K562 (cell line): ENCODE data around the gene OOSP3. TPM values are rescaled to one million over a fixed set of nuclear protein-coding genes. Genes with fewer than 3 reads are reported as not detected.

Experiments used
- ATAC-seq: fragments of 200-7000 bp; cut with Tn5 transposase; 3 replicates; pipeline ENCODE4 v1.9.1; 2020; ENCODE audit warnings: moderate library complexity
- BruUV-seq: library from RNA; stranded (reverse); fragments of 400-500 nt; replicated peaks from 2 replicates; lab custom pipeline; 2021; lab: Mats Ljungman, UMichigan
- CTCF ChIA-PET: fragments of 300-600 bp; formaldehyde crosslinking; extraction: SDS; loops from one replicate; lab custom pipeline; 2021; ENCODE audit warnings: low intra/inter-chr PET ratio; lab: Yijun Ruan, JAX
- POLR2A ChIA-PET: fragments of 300-600, 350-650 bp; sonication (Branson Sonifier 250); formaldehyde crosslinking; extraction: SDS; loops from one replicate; lab custom pipeline; 2021; ENCODE audit warnings: antibody characterized with exemption, inconsistent platforms; lab: Yijun Ruan, JAX
- DNase-seq, 4 experiments: peaks; one replicate each; pipeline versions ENCODE4 v3.0.0 to v3.0.0-alpha.2; 2011 to 2018; ENCODE audit warnings: low spot score in 3 of 4, mixed read lengths in 3 of 4; ENCODE audit errors: extremely low read depth in 1 of 4
- FAIRE-seq: peaks from 2 replicates; lab custom pipeline; 2011; peaks lifted over from hg19 to GRCh38; lab: Jason Lieb, UNC
- H2AFZ ChIP-seq: 2 replicates; pipeline ENCODE4 v1.6.0; 2011; ENCODE audit warnings: low read depth, low read length, control low read depth, inconsistent platforms
- H3K27ac ChIP-seq: fragments of 200-600 bp; 3 replicates; pipeline ENCODE4 v1.8.0; 2011; ENCODE audit warnings: low read depth, mild to moderate bottlenecking, control low read depth, inconsistent platforms, low read length, moderate library complexity, mixed read lengths; ENCODE audit errors: extremely low read depth
- H3K27me3 ChIP-seq, 2 experiments: fragments of 300-600 bp in 1 of 2; 2 replicates in 1 of 2; 3 replicates in 1 of 2; pipeline versions ENCODE4 v1.6.0 to v1.8.0; 2011; ENCODE audit warnings: inconsistent platforms in 2 of 2, low read length in 2 of 2, mild to moderate bottlenecking in 1 of 2, mixed read lengths in 1 of 2, moderate library complexity in 1 of 2; ENCODE audit not compliant: control insufficient read depth in 2 of 2, insufficient read depth in 2 of 2
- H3K36me3 ChIP-seq: fragments of 300-600 bp; 3 replicates; pipeline ENCODE4 v1.8.0; 2011; ENCODE audit warnings: mild to moderate bottlenecking, low read length, inconsistent platforms; ENCODE audit not compliant: control insufficient read depth, insufficient read depth
- H3K4me1 ChIP-seq, 2 experiments: fragments of 200-600 bp in 1 of 2; replicated peaks in 1 of 2; 2 replicates in 1 of 2; 3 replicates in 1 of 2; pipeline versions ENCODE4 v1.5.1 to v1.8.0; 2011; ENCODE audit warnings: inconsistent platforms in 2 of 2, low read length in 2 of 2, mild to moderate bottlenecking in 1 of 2, mixed read lengths in 1 of 2, moderate library complexity in 1 of 2; ENCODE audit not compliant: control insufficient read depth in 2 of 2, insufficient read depth in 2 of 2
- H3K4me2 ChIP-seq: 2 replicates; pipeline ENCODE4 v1.6.1; 2011; ENCODE audit warnings: low read length, control low read depth, inconsistent platforms, mixed read lengths; ENCODE audit not compliant: insufficient read depth
- H3K4me3 ChIP-seq: fragments of 200-600 bp; sonication (generic), shearing (Covaris generic); 2 replicates; pipeline ENCODE4 v1.5.1; 2016; ENCODE audit warnings: control low read depth, inconsistent platforms
- H3K79me2 ChIP-seq: fragments of 200-600 bp; 3 replicates; pipeline ENCODE4 v1.8.0; 2011; ENCODE audit warnings: low read length, inconsistent platforms; ENCODE audit not compliant: control insufficient read depth, insufficient read depth
- H3K9ac ChIP-seq, 2 experiments: 2 replicates each; pipeline versions ENCODE4 v1.6.0 to v1.6.1; 2011; ENCODE audit warnings: low read depth in 2 of 2, low read length in 2 of 2, control low read depth in 1 of 2, inconsistent platforms in 1 of 2, mild to moderate bottlenecking in 1 of 2, mixed read lengths in 1 of 2; ENCODE audit not compliant: insufficient read depth in 1 of 2
- H3K9me1 ChIP-seq: one replicate; pipeline ENCODE4 v1.6.0; 2011; ENCODE audit warnings: inconsistent platforms, mild to moderate bottlenecking, low read length, moderate library complexity; ENCODE audit not compliant: control insufficient read depth, insufficient read depth
- H3K9me3 ChIP-seq: replicated peaks from 2 replicates; pipeline ENCODE4 v1.5.1; 2011; ENCODE audit warnings: low read depth, low read length, inconsistent platforms; ENCODE audit not compliant: control insufficient read depth, insufficient read depth
- H4K20me1 ChIP-seq: replicated peaks from 2 replicates; pipeline ENCODE4 v1.6.1; 2011; ENCODE audit warnings: low read length, inconsistent platforms, mixed read lengths; ENCODE audit not compliant: control insufficient read depth, insufficient read depth
- FOS ChIP-seq: IDR thresholded peaks from 3 replicates; pipeline ENCODE4 v1.6.1; 2011; ENCODE audit not compliant: insufficient read length; ENCODE audit errors: extremely low read depth
- POLR3G ChIP-seq: IDR thresholded peaks from 2 replicates; pipeline ENCODE4 v1.6.1; 2011; ENCODE audit not compliant: insufficient read length, insufficient replicate concordance; ENCODE audit errors: extremely low read depth
- ZNF133 ChIP-seq: fragments of 250-450 bp; sonication (Bioruptor Pico); IDR thresholded peaks from 2 replicates; pipeline ENCODE4 v1.4.0; 2020; ENCODE audit warnings: mild to moderate bottlenecking
- ZNF57 ChIP-seq: fragments of 450-650 bp; formaldehyde crosslinking; IDR thresholded peaks from 2 replicates; pipeline ENCODE4 v1.4.0; 2020; ENCODE audit warnings: mild to moderate bottlenecking, moderate library complexity
- WGBS: fragments of 100-300 bp; shearing (Covaris generic); methylation state at CpG from one replicate; pipeline ENCODE4 v1.1.6; 2016; ENCODE audit warnings: low coverage, mixed read lengths; ENCODE audit not compliant: insufficient coverage; ENCODE audit errors: missing lambda C conversion rate; 5-methylcytosine and 5-hydroxymethylcytosine counted together
- in situ Hi-C: fragments of 300-500 bp; cut with MboI; formaldehyde crosslinking; loops from 4 replicates; pipeline ENCODE4 v1.15.0; 2018; ENCODE audit warnings: inconsistent platforms, mixed read lengths
- intact Hi-C: fragments of 100-400 bp; cut with micrococcal nuclease; formaldehyde crosslinking; loops from 2 replicates; pipeline ENCODE4 v1.14.2; 2022
- polyA plus RNA-seq, 8 experiments: library from polyadenylated mRNA; depleted of rRNA in 4 of 8; stranded (reverse) in 5 of 8; unstranded in 3 of 8; fragments of >200 nt; fragmentation: Nextera tagmentation in 2 of 8; fragmentation: Illumina TruSeq in 1 of 8; extraction: Ambion mirVana in 2 of 8; extraction: Trizol in 1 of 8; gene quantifications; 2 replicates each; pipeline versions ENCODE4 v1.2.1 to v1.2.3, GENCODE V29; 2011 to 2014; ENCODE audit warnings: inconsistent platforms in 1 of 8, missing spikeins in 1 of 8
- total RNA-seq, 7 experiments: library from RNA; depleted of rRNA in 6 of 7; stranded (reverse); fragments of >200 nt in 6 of 7; fragmentation: Illumina TruSeq in 2 of 7; extraction: Trizol in 2 of 7; gene quantifications; 2 replicates each; pipeline versions ENCODE4 v1.2.1 to v1.2.3, GENCODE V29; 2011 to 2021; ENCODE audit warnings: low replicate concordance in 1 of 7
- TF ChIP-seq, protein P1 (sequence below): sonication (generic); formaldehyde crosslinking; IDR thresholded peaks from 2 replicates; pipeline ENCODE4 v1.8.1; 2023; ENCODE audit warnings: mild to moderate bottlenecking, missing genetic modification reagents

The OOSP3 gene
- total and polyA plus RNA-seq, 9 of the 15 experiments (the other 6 are each of a cell fraction or from before 2014, with no cell fraction given): 0.09 to 0.32 (median 0.15) TPM; not detected in 6

DNA sequence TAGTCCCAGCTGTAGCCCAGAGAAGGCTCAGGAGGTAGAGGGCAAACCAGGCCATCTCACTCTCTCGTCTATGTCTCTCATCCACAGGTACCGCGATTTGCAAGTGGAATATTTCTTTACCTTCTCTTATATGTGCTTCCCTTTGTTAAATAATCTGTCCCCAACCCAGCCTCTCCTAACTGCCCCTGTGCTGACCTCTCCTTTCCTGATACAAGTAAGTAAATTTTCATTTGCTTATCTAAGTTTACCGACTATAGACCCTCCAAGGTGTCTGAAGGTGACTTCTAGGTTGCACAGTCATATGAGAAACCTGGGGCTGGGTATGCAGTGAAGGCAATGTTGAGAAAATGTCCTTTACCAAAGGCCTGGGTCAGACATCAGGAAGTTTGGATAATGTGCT is 33.2 kb upstream of the OOSP3 start, which contains the start of gene CBLIF:
Gene CBLIF, minus strand, starts transcription at position 101 of the 400 bp plus-strand sequence. Its CDS starts 46 bp downstream, at position 55.
- peaks cover 4 to 39% of the 10 kb centered on the region in 2 experiments; a peak in 3 of 5 replicates for H3K4me1 ChIP-seq
- intact Hi-C loops: no loop called here
- 35% methylated on average over 4 of the region's 4 CpGs for WGBS
- peak within 1 kb of the TSS in 1 of 2 experiments; percentile 20; a peak in 1 of 4 replicates for H3K9ac ChIP-seq
- TF ChIP-seq, protein P1, sequence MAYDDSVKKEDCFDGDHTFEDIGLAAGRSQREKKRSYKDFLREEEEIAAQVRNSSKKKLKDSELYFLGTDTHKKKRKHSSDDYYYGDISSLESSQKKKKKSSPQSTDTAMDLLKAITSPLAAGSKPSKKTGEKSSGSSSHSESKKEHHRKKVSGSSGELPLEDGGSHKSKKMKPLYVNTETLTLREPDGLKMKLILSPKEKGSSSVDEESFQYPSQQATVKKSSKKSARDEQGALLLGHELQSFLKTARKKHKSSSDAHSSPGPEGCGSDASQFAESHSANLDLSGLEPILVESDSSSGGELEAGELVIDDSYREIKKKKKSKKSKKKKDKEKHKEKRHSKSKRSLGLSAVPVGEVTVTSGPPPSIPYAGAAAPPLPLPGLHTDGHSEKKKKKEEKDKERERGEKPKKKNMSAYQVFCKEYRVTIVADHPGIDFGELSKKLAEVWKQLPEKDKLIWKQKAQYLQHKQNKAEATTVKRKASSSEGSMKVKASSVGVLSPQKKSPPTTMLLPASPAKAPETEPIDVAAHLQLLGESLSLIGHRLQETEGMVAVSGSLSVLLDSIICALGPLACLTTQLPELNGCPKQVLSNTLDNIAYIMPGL (CRISPR knock-in tag): no peak
- no peak for TF ChIP-seq ZNF57 (CRISPR knock-in tag)
- no peak for TF ChIP-seq ZNF133 (CRISPR knock-in tag)
- TF ChIP-seq POLR3G: no peak
- no peak for TF ChIP-seq FOS
- in situ Hi-C loops: no loop called here
- no peaks in the 10 kb centered on the region for H3K79me2 ChIP-seq
- FAIRE-seq (no peak), DNase-seq (no peak), ATAC-seq (no peak; the same call in 2 of the 3 replicates)
- no peak within 1 kb of the TSS for H3K4me3 ChIP-seq
- POLR2A ChIA-PET: interaction anchor here (1.0 kb wide), 1 partner anchor 12 kb away, joined by 3 read pairs; no protein-coding TSS in a partner anchor
- BruUV-seq: no TSS peak
- no peaks in the 10 kb centered on the region for H3K9me3 ChIP-seq
- no peaks in the 10 kb centered on the region for H3K9me1 ChIP-seq
- H4K20me1 ChIP-seq: no peaks in the 10 kb centered on the region
- no peaks in the 10 kb centered on the region for H3K27me3 ChIP-seq
- 0 out of 3 replicates have a peak within 1 kb of the TSS, but pooled peaks have one; percentile 12 for H3K27ac ChIP-seq
- H3K4me2 ChIP-seq: peak within 1 kb of the TSS; percentile 36; the same call in 1 of the 2 replicates
- CTCF ChIA-PET: no interaction called here
- H3K36me3 ChIP-seq: no peaks in the 10 kb centered on the region
- peak within 1 kb of the TSS; percentile 84 for H2AFZ ChIP-seq
